ENCODE measurements around the gene TTC34. TPM values are rescaled to one million over a fixed set of nuclear protein-coding genes. Genes with fewer than 3 reads are reported as not detected.

The TTC34 gene
- total RNA-seq, 1 donor from 2014 or later, result 1.8 TPM

Other genes starting within 250 kb of the TTC34 start
- 207 and 215 TPM in 2 replicates for gene TNFRSF14, start 245.3 kb downstream of the TTC34 start, total RNA-seq
- gene PRXL2B, start 214.9 kb downstream of the TTC34 start, total RNA-seq, result 39.5 and 42.1 TPM in 2 replicates
- gene MMEL1, start 168.7 kb downstream of the TTC34 start, total RNA-seq, result 0.86 and 1.0 TPM in 2 replicates
- not detected in 2 replicates for gene ACTRT2, start 219.8 kb upstream of the TTC34 start, total RNA-seq